Iris pigment epithelial cell (primary cell): ENCODE results near the gene PNPLA2.

Source experiments
- DNase-seq: peaks from one replicate; pipeline ENCODE4 v3.0.0-alpha.2; 2011; ENCODE audit warnings: low read depth

PNPLA2 gene

DNA sequence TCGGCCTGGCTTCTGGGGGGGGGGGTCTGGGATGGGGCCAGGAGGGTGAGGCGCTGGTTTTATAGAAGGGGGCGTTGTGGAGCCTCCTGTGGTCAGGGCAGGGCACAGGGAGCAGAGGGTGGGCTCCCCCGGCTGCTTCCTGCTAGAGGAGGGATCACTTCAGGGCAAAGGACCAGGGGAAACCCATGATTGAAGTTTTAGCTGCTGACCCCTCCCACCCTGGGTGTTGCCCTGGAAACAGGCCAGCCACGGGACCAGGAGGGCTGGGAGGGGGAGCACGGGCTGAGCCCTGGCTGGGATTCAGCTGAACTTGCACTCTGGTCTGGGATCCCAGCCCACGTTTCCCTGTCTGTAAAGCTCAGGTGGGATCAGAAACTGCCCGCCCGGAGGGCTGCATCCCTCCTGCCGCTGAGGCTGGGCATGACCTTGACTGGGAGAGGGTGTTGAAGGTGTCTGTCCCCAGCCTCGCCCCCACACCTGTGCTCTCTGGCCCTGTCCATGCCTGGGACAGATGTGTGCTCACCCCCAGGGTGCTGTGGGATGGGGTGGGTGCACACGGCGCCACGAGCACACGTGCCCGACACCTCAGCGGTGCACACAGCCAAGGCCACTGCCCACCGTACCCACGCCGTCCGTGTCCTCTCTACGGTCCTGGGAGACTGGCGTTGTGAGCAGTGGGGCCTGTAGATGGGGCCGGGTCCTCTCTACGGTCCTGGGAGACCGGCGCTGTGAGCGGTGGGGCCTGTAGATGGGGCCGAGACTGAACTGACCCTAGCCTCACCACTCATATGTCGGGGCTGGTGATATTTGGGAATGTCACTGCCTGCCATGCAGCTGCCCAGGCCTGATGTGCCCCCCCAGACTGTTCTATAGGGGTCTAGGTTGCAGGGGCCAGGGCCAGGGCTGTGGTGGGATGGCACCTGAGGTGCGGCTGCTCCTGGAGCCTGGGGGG is 26.3 kb downstream of the PNPLA2 start:
- peak; percentile 82 for DNase-seq

DNA sequence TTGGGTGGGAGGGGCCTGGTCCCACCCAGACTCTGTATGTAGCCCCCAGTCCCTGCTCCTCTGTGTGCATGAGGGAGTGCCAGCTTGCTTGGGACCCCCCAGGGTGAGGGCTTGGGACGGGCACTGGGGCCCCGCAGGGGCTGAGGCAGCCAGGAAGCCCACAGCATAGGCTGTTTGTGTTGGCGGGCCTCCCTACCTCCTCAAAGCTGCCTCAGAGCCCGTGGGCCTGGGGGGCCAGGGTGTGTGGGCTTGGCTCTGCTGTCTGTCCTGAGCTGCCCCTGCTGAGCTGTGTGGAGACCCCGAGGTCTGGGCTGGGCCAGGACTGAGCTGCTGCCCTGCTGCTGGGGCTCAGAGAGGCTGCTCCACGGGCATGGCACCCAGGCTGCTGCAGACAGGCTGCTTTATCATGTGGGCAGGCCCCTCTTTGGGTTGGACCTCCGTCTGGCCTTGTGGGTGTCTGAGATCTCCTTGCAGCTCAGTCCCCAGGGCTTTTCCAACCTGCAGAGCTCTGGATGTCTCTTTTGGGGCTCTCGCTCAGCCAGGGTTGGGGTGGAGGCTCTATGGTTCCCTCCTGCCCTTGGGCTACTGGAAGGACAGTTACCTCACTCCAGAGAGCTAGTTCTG is 27.3 kb downstream of the PNPLA2 start:
- no peak for DNase-seq

DNA sequence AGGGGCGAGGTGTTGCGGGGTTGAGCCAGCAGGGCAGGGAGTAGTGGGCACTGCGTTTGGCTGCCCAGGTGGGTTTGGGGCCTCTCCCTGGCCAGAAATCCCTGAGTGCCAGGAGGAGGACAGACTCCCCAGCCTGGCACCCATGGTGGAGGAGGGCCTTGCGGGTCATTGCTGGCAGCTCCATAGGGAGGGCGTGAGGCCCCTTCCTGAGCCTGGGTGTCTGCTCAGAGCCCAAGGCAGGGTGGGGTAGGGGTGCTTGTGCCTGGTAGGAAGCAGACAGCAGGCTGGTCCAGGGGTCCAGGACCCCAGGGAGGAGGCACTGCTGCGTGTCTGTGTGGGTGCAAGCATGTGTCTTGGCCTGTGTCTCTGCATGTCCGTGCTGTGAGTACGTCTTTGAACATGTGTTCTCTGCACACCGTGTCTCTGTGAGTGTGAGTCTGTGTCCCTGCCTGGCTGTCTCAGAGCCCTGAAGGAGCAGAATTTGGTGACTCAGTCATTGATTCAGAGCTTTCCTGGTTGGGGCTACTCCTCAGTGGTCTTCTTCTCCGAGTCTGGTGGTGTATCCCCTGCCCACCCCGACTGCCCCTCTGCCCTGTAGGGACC is 27.9 kb downstream of the PNPLA2 start:
- no peak for DNase-seq

DNA sequence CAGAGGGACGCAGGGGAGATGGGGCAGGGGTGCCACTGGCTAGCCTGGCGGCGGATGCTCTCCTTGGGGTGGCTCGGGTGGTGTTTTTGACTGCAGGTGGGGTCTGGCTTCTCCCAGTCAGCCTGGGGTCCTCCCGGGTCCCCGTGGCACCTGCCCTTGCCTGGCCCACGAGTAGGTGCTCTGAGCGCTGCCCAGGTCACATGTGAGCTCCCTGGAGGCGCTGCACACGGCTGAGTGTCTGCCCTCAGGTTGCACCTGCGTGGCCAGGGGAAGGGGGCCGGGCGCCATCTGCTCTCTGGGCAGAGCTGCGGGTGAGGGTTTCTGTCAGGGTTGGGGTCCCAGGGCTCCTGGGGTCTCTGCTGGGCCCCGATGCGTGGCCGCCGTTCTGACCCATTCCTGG is 29.2 kb downstream of the PNPLA2 start:
- DNase-seq = no peak

DNA sequence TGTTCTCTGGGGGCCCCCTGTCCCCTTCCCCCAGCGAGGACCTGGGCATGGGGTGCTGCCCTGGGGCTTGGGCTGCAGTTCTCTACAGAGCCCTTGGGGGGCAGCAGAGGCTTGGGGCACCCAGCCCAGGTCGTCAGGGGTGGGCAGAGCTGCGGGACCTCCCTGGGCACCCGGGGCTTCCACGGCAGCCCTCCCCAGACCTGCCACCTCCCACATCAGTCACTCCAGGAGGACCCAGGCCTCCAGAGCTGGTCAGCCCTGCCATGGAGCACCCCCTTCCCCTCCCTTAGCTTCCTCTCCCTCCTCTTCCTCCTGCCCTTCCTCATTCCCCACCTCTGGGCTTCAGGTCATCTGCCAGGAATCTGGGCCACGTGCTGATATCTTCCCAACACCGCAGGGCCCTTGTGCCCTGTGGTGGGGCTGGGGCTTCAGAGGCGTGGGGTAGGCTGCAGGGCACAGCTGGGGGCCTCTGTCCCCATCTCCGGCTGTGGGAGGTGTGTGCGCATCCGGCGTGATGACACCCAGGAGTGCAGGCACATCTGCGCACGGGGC is 29.7 kb downstream of the PNPLA2 start:
- no peak for DNase-seq

DNA sequence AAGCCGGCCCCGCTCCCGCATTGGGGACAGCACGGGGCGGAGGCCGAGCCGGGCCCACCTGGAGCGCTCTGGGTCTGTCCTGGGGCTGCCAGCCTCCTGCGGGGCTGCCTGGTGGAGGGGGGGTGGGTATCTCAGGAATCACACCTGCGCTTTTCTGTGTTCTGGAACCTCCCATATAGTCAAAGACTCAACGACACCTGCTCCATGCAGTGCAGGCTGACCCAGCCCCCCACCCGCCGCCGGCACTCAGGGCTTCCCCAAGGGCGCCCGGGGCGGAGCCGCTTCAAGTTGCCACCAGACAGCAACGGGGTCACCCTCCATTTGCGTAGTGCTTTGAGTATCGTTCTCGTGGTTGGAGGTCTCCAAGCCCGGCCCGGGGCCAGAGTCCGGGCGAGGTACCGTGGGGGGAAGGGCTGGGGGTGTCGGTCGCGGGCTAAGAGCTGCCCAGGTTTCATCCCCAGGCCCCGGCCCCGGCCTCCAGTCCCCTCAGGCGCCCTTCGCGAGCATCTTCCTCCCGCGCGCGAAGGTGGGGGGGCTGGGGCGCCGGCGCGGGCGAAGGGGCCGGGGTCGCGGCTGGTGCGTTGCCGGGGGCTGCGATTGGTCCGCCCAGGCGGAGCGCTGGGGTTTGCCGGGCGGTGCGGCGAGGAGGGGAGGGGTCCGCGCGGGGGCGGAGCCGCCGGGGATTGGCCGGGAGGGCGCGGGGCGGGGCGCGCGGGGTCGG is 30.6 kb downstream of the PNPLA2 start:
- DNase-seq = no peak

DNA sequence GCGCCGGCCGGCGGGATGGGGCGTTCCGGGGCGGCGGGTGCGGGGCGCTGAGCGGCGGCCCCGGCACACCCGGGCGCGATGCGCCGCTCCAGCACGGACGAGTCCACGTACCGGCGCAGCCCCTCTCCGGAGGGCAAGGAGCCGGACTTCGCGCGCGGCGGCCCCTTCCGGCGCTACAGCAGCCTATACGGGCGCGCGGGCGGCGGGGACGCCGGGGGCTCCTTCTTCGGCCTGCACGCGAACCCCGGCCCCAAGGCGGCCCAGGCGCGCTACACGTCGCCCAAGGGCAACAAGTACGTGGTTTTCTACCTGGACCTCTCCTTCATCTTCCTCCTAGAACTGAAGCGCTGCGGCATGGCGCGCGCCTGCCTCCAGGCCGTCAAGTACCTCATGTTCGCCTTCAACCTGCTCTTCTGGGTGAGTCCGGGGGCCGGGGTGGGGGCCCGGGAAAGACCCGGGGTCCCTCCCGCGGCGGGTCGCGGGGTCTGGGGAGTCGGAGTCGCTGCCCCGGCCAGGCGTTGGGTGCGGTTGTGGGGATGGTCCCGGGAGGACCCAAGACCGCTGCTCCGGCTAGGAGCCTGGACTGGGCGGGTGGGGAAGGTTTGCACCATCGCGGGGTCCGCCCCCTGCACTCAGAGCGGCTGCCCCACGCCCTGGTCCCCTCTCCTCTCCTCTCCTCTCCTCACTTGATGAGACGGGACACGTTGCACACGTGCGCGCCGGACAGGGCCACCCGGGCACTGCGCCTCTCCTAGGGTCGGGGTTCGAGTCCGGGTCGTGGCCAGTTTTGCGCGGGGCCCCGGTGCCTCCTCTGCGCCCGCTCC is 31.4 kb downstream of the PNPLA2 start:
- DNase-seq = no peak

DNA sequence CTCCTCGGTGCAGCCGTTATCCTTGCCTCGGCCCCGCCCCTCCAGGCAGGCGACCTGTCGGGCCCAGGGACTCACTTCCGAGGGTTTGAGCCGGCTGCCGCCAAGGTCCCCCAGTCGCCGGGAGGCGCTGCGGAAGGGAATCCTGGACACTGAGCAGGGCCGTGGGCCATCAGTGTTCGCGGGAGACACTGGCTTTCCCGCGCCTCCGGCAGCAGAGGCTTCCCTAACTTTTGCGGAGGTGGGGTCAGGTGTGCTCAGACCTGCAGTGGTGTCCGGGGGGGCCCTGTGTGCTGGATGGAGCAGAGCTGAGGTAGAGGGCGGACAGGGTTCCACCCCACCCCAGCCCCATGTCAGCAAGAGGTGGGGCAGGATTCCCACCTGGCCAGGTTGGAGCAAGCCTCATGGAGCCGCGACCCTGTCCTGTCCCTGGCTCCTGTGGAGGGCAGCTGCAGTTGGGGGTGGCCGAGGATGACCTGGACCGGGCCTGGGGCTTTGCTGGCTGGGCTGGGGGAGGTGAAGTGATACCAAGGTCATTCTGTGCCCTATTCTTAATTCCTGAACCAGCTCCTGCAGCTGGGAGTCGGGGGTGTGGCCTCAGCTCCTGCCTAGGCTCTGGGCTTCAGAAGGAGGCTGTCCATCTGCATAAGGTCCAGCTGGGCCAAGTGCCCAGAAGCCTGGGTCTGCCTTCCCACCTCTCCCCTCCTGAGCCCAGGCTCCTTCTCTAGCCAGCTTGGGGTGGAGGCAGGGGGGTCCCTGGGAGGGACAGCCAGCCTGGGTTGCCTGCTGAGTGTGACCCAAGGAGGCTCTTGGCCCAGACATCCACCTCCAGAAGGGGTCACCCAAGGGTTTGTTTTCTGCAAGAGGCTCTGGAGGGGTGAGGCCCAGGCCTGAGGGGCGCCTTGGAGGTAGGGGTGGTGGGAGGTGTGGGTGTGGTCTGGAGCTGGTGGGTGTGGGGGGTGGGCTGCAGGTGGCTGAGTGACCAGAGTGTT is 32.4 kb downstream of the PNPLA2 start:
- no peak for DNase-seq

DNA sequence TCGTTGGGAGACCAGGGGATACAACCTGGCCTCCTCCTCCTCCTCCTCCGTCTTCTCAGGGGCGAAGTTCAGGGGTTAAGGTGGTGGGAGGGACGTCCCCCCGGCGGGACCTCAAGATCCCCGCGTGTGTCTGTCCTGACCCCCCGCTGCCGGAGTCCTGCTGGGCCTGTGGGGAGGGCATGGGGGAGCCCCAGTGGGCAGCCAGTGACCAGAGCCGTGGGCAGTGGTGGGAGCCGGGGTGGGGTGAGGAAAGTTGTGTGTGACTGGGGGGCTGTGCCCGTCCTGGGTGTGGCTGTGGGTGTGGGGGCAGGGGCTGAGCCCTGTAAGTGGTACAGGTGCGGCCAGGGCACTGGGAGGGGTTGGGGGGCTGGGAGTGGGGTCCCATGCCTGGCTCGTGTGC is 34.0 kb downstream of the PNPLA2 start:
- DNase-seq = no peak

DNA sequence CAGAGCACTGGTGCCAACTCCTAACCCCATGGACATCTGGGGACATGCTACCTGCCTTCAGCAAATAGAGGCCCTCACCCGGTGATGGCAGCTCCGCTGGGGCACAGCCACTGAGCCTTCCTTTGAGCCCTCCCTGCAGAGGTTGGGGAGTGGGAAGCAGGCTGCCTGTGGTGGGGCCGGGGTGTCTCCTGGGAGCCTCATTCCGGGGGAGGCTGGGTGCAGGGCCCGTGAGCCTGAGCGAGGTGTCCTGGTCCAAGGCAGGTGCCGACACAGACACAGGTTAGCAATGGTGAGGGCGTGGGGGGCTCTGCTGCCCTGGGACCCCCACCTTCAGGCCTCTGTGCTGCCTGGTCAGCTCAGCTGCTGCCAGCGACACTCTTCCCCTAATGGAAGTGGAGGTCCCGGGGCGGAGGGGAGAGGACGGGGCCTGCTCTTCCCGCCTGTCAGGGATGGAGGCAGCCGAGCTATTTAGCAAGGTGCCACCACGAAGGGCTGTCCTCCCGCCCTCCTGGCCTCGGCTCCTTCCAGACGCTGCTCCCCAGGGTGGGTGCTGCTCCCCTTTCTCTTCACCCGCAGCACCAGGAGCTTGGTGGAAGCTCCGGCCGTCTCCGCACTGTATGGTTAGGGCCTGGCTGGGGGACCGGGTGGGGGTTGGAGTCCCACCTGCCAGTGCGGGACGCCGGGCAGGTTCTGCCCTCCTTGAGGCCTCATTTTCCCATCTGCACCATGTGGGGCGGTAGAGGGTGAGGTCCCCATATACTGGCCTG is 35.2 kb downstream of the PNPLA2 start:
- no peak for DNase-seq

DNA sequence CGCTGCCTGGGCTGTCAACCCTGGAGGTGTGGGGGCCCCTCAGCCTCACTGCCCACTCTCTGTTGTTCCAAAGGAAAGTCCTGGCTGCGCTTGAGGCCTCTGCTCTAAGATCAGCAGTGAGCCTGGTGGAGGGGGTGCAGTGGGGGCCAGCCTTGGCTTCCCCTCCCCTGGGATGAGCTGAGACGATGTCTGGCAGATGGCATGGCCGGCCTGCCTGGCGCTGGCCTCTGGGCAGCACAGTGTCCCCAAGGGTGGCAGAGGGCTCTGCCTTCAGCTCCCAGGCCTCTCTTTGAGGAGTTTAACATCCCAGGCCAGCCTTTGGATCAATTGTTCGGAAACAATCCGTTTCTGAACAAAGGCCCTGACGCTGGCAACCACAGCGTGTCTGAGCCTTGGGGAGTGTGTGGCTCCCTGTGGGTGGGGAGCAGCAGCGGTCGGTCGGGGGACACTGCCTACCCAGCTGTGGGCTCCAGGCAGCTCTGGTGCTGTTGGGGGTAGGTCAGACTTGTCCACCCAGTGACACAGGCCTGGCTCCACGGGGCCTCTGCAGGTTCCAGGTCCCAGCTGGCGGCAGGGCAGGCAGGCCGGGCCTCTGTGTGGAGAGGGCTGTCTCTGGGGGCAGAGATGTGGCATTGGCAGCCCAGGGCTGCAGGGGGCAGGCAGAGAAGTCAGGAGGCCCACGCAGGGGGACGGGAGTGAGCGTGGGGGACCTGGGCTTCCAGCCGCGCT is 36.1 kb downstream of the PNPLA2 start:
- no peak for DNase-seq

DNA sequence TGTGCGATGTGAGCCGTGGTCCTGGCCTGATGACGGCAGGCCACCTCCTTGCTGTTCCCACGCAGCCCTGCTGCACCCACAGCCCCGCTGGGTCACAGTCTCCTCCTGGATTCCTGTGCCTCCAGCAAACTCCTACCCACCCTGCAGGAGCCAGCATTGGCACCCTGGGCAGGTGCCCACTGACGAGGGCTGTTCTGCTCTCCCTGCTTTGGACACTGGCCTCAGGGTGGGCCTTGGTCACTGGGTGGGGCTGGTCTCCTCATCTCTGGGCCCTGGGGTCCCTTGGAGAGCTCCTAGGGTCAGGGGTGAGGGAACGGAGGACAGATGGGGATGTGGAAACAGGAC is 36.6 kb downstream of the PNPLA2 start:
- no peak for DNase-seq

DNA sequence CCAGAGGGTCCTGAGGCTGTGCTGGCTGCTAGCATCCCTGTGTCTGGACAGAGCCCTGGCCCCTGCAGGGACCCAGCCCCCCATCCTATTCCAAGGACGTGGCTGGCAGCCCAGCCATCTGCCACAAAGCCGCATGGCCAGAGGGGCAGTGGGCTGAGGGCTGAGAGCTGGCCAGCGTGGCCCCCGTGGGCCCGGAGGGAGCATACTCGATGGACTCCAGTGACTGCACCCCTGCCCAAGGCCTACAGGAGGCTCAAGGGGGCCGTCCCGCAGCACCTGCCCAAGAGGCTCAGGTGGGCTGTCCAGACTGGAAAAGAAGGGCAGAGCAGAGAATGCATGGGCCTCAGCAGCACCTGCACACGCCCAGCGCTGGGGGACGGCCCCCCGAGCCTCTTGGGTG is 37.1 kb downstream of the PNPLA2 start:
- no peak for DNase-seq

DNA sequence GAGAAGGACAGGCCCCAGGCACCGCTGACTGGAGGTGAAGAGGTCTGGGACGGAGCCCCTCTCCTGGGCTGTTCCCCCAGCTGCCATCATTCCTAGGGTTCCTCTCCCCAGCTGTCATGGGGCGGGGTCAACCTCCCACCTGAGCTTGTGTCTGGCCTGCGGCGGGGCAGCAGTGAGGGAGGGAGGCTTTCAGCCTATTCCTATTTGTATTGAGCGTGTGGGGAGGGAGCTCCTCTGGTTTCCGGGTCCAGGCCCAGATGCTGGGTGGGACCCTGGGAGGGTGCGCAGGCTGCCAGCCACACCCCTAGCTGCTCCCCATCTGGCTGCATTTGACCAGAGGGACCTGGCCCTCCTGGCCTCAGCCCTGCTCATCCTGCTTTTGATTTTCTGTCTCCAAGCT is 37.7 kb downstream of the PNPLA2 start:
- DNase-seq = no peak

DNA sequence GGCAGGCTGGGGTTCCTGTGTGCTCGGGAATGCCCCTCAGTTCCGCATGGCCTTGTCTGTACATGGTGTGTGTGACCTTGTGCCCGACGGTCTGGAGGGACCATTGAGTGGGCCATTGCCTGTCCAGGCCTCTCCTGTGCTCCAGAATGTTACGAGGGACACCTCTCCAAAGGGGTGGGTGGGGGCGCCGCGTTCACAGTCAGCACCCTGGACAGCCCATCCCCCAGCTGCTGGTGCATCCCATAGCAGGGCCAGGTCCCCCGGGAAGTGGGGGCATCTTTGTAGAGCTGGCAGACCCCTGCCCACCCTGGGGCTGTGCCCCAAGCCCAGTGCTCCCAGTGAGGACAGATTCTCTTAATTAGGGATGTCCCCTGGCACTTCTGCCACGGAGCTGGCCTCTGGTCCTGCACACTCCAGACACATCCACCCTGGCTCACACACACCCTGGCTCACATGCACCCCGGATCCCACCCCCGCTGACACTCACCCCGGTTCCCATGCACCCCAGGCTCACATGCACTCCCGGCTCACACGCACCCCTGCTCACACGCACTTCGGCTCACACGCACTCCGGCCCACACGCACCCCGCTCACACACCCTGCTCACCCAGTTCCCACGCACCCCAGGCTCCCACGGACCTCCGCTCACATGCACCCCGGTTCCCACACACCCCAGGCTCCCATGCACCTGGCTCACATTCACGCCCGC is 39.5 kb downstream of the PNPLA2 start:
- DNase-seq = no peak

DNA sequence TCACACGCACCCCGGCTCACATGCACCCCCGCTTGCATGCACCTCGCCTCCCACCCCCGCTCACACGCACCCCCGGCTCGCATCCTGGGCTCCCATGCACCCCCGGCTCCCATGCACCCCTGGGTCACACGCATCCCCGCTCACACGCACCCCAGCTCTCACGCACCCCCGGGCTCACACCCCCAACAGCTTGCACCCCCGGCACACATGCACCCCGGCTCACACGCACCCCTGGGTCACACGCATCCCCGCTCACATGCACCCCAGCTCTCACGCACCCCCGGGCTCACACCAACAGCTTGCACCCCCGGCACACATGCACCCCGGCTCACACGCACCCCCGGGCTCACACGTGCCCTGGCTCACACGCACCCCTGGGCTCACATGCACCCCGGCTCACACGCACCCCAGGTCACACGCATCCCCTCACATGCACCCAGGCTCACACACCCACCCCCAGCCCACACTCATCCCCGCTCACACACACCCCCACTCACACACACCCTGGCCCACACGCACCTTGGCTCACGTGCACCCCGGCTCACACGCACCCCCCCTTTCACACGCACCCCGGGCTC is 40.1 kb downstream of the PNPLA2 start:
- no peak for DNase-seq

DNA sequence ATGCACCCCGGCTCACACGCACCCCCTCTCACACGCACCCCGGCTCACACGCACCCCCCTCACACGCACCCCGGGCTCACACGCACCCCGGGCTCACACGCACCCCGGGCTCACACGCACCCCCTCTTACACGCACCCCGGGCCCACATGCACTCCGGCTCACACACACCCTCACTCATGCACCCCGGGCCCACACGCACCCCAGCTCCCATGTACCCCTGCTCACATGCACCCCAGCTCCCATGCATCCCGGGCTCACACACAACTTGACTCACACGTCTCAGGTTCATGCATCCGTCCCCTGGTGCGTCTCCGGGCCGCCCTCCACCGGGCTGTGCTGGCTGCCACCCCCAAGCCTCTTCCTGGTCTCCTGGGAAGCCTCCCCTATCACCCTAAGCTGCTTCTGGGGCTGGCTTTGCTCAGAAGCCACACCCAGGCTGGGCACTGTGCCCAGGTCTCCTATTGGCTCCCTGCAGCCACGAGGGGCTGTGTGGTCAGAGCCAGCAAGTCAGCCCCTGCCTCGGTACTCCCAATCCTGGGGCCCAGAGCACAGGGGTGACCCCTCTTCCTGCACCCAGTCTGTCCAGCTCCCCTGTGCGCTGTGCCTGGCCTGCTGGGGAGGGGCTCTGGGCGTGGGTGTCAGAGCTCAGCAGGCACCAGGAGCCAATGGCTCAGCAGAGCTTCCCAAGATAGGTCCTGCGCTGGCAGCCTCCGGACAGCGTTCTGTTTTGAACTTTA is 40.8 kb downstream of the PNPLA2 start:
- peak; percentile 94 for DNase-seq
